Measurements from ENCODE around the gene PF4V1.

The PF4V1 gene

GRCh38 chr4:73841243-73841925 is 11.7 kb upstream of the PF4V1 start:
- TF ChIP-seq CTCF (IDR thresholded peaks at IDR 0.05; ENCODE audit: insufficient read depth, low read length, poor library complexity, severe bottlenecking): no peak
- H3K4me3 ChIP-seq (replicated peaks; ENCODE audit: low read depth, low read length): no peak overlapping the region
- H3K27me3 ChIP-seq (replicated peaks; ENCODE audit: control insufficient read depth, insufficient read depth, low read length): no peaks in the 10 kb centered on the region
- no peaks in the 10 kb centered on the region for H3K36me3 ChIP-seq (ENCODE audit: control insufficient read depth, insufficient read depth, low read length)
- no peak for DNase-seq (ENCODE audit: extremely low read depth, insufficient read length)

- no peaks in the 10 kb centered on the region for H3K36me3 ChIP-seq (ENCODE audit: control insufficient read depth, insufficient read depth, low read length)
- no peak for TF ChIP-seq CTCF (IDR thresholded peaks at IDR 0.05; ENCODE audit: insufficient read depth, low read length, poor library complexity, severe bottlenecking)
- no peak for DNase-seq (ENCODE audit: extremely low read depth, insufficient read length)
- H3K27me3 ChIP-seq (replicated peaks; ENCODE audit: control insufficient read depth, insufficient read depth, low read length): no peaks in the 10 kb centered on the region
- no peak overlapping the region for H3K4me3 ChIP-seq (replicated peaks; ENCODE audit: low read depth, low read length)
These were observed 10.4 kb upstream of the PF4V1 start for GRCh38 chr4:73842696-73843095.

DNA sequence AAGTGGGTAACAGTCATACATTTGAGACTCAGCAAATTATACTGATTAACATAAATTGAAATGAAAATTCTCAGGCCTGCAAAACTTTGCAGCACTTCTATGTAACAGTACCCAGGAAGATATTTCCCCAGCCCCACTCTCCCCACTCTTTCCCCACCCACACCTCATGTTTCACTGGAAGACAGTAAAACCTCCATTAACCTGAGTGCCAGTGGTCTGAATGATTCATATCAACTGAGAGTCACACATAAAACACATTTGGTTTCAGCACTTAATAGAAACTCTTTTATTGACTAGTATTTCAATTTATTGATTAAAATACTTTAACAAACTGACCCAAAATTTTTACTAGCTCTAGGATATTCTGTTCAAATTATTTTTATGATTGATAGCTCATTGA is 9.7 kb upstream of the PF4V1 start:
- no peak for DNase-seq (ENCODE audit: extremely low read depth, insufficient read length)
- no peaks in the 10 kb centered on the region for H3K27me3 ChIP-seq (replicated peaks; ENCODE audit: control insufficient read depth, insufficient read depth, low read length)
- TF ChIP-seq CTCF (IDR thresholded peaks at IDR 0.05; ENCODE audit: insufficient read depth, low read length, poor library complexity, severe bottlenecking): no peak
- H3K36me3 ChIP-seq (ENCODE audit: control insufficient read depth, insufficient read depth, low read length): no peaks in the 10 kb centered on the region
- no peak overlapping the region for H3K4me3 ChIP-seq (replicated peaks; ENCODE audit: low read depth, low read length)

DNA sequence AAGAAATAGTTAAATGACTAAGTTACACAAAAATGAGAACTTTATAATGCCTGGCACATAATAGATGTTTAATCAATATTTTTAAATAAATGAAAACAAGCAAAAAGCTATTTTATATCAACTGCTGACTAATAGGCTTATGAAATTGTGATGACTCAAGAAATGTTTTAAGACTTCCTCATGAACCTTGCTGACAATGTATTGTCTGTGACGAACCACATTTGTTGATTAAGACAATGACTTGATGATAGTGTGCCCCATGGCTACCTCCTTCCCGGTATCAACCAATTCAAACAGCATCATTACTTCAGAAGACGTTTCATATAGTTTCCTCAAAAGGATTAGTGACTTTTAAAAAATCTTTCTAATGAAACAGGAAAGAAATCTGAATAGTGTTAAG is 8.8 kb upstream of the PF4V1 start:
- TF ChIP-seq CTCF (IDR thresholded peaks at IDR 0.05; ENCODE audit: insufficient read depth, low read length, poor library complexity, severe bottlenecking): no peak
- Histone ChIP-seq H3K4me3 (replicated peaks; ENCODE audit: low read depth, low read length) (no peak overlapping the region), H3K27me3 (replicated peaks; ENCODE audit: control insufficient read depth, insufficient read depth, low read length) (no peaks in the 10 kb centered on the region), H3K36me3 (ENCODE audit: control insufficient read depth, insufficient read depth, low read length) (no peaks in the 10 kb centered on the region)
- DNase-seq (ENCODE audit: extremely low read depth, insufficient read length): no peak

- no peak for DNase-seq (ENCODE audit: extremely low read depth, insufficient read length)
- H3K27me3 ChIP-seq (replicated peaks; ENCODE audit: control insufficient read depth, insufficient read depth, low read length): no peaks in the 10 kb centered on the region
- no peak for TF ChIP-seq CTCF (IDR thresholded peaks at IDR 0.05; ENCODE audit: insufficient read depth, low read length, poor library complexity, severe bottlenecking)
- H3K36me3 ChIP-seq (ENCODE audit: control insufficient read depth, insufficient read depth, low read length): no peaks in the 10 kb centered on the region
- no peak overlapping the region for H3K4me3 ChIP-seq (replicated peaks; ENCODE audit: low read depth, low read length)
These were observed 8.3 kb upstream of the PF4V1 start for GRCh38 chr4:73844806-73845205.
